ELR (cell line): Measurements from ENCODE around the gene NUPR1.
"Not testable (repeated sequence)": the region's sequence is repeated elsewhere in the genome, so short reads cannot be mapped to it uniquely, and the experiment has no call there.

Source experiments
- DNase-seq: peaks from one replicate; pipeline ENCODE4 v3.0.0-alpha.2; 2015; ENCODE audit warnings: low read depth

The NUPR1 gene

DNA sequence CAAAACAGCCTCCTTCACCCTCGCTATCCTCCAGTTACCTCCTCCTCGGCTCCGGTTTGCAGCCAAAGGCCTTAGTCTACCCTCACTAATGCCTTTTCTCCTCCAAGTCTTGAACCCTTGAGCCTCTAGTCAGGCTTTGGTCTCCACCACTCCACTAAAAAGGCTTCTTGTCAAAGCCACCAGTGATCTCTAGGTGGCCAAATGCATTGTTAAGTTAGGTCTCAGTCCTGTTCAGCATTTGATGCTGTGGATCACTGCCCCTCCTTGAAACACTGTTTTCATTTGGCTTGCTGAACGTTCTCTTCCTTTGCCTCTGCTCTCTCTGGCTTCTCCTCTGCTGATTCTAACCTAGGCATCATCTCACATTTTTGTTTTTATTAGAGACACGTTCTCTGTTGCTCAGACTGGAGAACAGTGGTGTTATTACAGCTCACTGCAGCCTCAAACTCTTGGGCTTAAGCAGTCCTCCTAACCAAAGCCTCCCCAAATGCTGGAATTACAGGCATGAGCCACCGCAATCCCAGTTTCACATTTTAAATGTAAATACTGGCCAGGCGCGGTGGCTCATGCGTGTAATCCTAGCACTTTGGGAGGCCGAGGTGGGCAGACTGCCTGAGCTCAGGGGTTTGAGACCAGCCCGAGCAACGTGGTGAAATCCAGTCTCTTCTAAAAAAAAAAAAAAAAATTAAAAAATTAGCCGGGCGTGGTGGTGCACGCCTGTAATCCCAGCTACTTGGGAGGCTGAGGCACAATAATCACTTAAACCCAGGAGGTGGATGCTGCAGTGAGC, 16.1 kb upstream of the NUPR1 start:
- DNase-seq: no peak

DNA sequence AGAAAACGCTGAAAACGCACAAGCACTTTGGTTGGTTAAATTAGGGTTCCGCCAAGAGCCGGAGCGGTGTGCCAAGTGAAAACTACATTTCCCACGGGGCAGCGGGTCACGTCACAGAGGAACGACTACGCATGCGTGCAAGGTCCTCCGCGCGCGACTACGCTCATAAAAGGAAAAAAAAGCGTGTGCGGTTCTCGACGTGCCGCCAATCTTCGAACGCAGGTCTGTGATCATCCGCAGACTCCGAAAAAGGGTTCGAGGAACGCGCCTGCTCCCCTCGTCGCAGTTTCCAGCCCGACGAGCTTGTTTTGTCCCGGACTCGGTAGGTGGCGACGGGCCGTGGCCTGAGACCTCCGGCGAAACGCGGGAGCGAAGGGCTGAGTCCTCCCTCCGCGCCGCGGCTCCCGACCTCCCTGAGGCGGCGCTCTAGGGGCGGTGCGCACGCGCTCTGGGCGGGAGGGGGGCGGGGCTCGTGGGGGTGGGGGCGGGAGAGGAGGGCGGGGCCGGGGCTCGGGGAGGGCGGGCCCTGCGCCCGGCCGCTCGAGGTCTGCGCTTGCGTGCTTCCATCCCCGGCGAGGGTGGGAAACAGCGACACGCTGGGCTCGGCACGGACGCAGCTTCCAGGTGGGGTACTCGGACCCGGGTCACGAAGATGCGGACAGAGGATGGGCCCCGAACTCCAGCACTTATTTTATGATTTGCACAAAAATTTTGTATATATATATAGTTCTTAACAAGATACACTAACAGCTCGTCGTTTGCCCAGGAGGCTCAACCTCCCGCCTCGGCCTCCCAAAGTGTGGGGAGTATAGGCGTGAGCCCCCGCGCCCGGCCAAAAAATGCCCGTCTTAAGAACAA, 15.2 kb upstream of the NUPR1 start, which contains the start of gene SGF29:
Gene SGF29, plus strand, starts transcription at position 145 of the 858 bp plus-strand sequence. CDS start 27,150 bp downstream, outside the sequence.
- DNase-seq: peak; percentile 88

DNA sequence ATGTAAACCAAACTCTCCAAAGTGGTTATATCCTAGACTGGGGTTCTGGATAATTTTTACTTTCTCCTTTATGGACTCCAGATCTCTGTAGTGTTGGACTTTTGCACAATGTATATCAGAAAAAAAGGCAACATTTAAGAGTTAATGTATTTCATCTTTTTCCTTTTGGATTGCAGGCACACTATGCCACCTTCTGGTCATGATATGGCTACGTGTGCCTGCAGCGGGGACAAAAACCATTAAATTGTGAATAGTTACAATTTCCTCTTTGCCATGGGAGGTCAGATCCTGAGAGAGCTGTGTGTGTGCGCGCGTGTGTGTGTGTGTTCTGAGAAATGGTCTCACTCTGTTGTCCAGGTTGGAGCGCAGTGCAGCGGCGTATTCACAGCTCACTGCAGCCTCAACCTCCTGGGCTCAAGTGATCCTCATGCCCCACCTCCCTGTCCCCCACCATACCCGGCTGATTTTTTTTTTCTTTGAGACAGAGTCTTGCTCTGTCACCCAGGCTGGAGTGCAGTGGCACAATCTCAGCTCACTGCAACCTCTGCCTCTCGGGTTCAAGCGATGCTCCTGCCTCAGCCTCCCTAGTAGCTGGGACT, 10.6 kb upstream of the NUPR1 start:
- peak; percentile 57 for DNase-seq

DNA sequence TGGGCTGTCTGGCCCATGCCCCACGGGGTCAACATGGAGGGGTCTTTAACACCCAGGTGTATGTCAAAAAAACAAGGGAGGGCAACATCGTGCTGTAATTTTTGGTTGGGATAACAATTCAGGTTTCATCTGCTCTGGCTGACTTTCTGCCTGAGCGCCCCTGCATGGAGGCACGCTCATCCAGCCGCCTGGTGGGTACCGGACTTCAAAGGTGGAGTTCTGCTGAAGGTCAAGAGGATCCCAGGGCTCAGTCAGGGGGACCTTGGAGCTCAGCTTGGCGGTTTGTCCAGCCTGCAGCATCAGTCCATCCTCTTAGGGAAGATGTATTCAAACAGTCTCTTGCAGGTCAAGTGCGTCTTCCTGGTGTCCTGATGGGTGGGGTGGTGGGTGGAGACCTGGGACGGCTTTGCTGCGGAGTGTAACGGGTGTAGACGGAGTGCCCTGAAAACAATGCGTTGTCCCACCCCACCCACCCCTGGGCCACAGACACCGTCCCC, 9.6 kb upstream of the NUPR1 start:
- no peak for DNase-seq

DNA sequence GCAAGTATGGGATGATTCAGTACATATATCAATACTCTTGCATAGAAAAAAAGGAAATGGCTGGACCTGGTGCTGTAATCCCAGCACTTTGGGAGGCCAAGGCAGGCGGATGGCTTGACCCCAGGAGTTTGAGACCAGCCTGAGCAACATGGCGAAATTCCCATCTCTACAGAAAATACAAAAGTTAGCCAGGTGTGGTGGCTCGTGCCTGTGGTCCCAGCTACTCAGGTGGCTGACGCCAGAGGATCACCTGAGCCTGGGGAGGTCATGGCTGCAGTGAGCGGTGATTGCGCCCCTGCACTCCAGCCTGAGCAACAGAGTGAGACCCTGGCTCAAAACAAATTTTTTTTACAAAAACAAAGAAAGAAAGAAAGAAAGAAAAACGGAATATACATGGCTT, 7.9 kb upstream of the NUPR1 start:
- DNase-seq: no peak

DNA sequence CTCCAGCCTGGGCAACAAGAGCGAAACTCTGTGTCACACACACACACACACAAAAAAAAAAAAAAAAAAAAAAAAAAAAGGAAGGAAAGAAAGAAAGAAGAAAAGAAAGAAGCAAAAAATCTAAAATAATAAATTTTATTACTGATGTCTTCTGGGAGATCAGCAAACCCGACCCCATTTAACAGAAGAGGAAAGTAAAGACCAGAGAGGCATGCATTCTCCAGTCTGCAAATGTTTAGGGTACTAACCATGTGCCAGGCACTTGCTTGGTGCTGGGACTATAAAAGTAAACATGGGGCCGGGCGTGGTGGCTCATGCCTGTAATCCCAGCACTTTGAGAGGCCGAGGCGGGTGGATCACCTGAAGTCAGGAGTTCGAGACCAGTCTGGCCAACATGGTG, 7.2 kb upstream of the NUPR1 start:
- not testable (repeated sequence) for DNase-seq

DNA sequence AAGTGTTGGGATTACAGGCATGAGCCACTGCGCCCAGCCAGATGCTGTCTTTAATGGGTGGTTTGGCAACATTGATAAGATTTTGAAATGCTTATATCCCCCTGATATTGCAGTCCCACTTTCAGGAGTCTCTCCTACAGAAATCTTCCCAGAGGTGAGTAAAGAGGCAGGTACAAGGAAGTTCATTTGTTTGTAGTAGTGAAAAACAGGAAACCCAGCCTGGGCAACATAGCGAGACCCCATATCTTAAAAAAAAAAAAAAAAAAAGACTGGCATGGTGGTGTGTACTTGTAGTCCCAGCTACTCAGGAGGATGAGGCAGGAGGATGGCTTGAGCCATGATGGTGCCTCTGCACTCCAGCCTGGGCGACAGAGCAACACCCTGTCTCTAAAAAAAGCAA, 6.2 kb upstream of the NUPR1 start:
- no peak for DNase-seq

DNA sequence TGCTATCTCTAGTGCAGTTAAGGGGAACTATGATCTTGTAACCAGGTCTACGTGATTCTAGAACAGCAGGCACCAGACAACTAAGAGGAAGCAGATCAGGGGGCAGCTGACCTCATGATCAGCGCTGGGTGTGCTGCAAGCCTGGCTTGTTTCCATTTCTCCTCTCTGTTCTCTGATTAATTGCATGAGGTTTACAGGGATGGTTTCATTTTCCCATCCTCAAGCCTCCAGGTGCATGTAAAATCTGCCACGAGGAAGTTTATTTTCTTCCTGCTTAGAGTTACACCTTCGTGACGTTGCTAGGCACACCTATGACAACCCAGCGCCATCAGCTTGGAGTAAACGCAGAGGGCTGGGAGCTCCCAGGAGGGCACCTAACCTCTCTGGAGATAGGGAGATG, 4.3 kb upstream of the NUPR1 start:
- DNase-seq: no peak

DNA sequence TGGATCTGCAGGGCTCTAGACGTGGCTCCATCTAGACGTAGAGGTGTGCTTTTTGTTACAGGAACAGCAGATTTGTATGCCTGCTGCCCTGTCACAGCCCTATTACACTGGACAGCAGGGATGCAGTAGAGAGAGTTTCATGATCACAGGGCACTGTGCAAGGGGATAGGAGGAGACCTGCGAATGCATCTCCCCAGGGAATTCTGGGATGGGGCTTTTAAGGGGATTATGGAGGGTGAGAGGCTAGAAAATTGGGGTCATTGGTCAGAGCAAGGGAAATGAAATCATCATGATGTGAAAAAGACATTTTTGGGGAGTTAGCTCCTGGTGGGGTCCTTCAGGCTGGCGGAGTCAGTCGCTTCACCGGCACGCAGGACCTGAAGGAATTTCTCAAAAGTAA, 3.9 kb upstream of the NUPR1 start:
- DNase-seq: no peak

DNA sequence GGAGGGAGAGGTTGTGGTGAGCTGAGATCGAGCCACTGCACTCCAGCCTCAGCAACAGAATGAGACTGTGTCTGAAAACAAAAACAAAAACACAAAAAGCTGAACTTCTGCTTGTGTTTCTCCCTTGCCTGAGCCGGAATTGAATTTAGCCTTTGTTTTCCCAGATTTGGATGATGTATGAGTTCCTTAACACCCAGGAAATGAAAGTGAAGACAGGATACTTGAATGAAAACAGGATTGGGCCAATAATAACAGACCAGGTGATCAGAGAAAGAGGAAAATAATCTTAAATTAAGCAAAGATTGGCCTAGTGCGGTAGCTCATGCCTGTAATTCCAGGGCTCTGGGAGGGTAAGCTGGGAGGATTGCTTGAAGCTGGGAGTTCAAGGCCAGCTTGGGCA, 1.6 kb upstream of the NUPR1 start:
- DNase-seq: no peak

DNA sequence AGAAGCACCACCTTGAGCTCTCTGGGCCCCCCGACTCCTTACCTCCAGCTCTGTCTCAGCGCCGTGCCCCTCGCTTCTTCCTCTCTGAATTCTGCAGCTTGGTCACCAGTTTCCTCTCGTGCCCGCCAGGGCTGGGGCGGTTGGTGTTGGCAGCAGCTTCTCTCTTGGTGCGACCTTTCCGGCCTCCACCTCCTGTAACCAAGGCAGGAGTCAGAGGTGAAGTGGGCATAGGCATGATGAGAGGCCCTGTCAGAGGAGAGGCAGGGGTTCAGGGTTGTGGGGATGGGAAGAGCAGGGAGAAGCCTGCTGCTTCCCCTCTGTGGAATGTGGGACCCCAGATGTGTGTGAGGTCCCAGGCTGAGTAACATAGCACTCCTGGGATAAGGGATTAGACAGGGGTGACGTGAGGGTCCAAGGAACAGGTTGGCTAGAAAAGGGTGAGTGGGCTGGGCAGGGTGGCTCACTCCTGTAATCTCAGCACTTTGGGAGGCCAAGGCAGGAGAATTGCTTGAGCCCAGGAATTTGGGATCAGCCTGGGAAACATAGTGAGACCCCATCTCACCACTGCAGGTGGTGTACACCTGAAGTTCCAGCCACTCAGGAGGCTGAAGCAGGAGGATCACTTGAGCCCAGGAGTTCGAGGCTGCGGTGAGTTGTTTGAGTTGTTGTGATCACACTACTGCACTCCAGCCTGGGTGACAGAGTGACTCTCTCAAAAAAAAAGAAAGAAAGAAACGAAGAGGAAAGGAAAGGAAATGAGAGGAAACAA, 626 bp downstream of the NUPR1 start:
- no peak for DNase-seq

DNA sequence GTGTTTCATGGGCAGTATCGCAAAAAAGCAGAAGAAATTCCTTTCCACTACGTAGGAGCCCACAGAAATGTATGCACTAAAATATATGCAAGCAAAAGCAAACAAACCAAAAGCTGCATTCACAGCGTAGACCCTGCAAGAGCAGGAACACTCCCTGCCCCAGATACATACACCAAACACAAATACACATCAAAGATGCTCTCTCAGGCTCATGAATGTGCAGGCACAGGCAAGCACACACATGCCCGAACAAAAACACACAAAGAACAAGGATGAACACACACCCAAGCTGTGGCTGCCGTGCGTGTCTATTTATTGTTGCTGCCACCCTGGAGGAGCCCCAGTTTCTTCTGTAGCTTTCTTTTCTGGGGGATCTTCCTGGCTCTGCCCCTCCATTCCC, 1.7 kb downstream of the NUPR1 start:
- DNase-seq: no peak

DNA sequence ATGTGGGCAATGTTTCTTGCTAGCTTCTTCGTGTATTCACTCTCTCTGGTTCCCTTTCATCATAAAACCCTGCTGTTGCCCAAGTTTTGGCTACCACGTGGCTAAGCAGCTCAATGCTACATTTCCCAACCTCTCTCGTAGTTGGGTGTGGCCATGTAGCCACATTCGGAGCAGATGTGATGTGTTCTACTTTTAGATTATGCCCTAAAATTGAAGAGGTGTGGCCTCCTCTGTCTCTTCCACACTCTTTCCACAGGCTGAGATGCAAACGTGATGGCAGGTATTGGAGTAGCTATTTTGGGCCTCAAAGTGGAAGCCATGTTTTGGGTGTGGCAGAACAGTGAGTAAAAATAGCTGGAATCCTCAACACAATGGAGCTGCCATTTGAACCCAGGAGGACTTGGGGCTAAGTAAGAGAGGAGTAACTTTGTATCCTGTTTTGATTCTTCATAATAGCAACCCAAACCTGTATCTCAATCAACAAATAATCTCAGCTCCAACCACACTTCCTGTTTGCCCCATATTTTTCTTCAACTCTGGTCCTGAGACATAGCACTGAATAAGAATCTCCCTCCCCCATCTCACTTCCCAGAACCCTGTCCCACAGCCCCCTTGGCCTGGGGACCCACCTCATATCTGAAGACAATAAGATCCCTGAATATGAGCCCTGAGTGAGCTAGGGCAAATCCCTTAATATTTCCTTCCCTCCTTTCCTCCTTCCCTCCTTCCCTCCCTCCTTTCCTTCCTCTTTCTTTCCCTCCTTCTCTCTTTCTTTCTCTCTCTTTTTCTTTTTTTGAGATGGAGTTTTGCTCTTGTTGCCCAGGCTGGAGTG, 4.0 kb downstream of the NUPR1 start:
- DNase-seq: no peak

DNA sequence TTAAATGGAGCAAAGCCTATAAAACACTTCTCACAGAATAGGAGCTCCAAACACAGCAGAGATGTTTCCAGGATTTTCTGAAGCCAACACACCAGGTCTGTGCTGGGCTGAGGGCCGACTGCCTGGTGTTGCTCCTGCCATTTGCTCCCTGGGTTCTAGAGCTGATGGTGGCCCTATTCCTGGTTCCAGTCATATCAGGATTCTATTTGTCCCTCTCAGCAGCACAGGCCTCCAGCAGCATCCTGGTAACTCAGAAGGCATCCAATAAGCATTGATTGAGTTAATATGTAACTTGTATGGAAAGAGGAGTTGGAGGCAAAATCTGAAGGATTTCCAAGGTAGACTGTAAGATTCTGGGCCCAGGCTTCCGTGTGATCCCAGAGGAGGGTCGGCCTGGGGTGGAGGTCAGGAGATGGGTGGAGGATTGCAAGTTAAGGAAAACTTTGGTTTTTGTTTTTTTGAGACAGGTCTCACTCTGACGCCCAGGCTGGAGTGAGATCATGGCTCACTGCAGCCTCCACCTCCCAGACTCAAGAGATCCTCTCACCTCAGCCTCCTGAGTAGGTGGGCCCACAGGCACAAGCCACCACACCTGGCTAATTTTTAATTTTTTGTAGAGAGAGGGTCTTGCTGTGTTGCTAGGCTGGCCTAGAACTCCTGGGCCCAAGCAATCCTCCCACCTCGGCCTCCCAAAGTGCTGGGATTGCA, 5.7 kb downstream of the NUPR1 start:
- no peak for DNase-seq

DNA sequence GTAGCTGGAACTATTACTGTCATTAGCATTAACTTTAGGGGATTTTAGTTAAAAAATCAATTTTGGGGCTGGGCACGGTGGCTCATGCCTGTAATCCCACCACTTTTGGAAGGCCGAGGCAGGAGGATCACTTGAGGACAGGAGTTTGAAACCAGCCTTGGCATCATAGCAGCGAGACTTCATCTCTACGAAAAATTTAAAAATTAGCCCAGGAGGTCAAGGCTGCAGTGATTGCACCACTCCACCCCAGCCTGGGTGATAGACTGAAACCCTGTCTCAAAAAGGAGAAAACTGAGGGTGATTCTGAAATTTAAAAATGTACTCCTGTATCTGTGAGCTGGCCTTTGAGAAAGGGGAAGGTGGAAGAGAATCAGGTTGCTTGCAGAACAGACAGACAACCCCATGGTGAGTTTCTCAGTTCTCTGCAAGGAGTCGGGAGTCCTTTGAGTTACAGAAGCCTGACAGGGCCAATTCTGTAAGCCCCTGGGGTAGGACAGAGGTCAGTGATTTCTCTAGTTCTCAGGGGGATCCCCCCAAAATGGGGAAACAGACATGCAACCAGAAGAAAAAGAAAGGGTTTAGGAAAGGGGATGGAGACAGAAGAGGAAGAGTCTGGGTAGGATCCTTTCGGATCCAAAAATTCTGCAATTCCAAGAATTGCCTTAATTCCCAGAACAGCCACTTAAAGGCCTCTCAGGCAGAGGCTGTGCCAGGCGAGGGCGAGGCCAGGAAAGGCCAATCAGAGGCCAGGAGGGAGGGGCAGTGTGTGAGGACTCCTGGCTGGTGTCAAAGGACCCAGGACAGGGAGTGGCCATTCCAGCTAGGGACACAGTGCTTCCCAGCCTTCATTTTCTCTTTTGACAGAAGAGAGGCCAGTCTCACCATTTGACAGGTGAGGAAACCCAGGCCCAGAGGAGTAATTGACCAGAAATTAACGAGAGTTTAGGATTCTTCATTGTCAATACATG, 6.7 kb downstream of the NUPR1 start:
- DNase-seq: no peak

DNA sequence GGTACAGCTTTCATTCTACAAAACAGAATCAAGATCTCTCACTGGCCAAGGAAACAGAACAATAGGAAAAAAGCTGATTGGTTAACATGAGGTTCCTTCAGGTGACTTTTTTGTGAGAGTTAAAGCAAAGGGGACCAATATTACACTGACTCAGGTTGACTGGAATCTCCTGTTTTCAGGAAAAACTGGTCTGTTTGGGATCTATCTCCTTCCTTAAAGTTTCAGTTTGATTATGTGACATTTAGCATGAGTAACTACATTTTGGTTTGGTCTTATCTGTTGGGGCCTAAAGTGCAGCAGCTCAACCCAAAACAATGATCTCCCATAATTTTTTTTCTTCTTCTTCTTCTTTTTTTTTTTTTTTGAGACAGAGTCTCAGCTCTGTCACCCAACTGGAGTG, 9.7 kb downstream of the NUPR1 start:
- DNase-seq: no peak

DNA sequence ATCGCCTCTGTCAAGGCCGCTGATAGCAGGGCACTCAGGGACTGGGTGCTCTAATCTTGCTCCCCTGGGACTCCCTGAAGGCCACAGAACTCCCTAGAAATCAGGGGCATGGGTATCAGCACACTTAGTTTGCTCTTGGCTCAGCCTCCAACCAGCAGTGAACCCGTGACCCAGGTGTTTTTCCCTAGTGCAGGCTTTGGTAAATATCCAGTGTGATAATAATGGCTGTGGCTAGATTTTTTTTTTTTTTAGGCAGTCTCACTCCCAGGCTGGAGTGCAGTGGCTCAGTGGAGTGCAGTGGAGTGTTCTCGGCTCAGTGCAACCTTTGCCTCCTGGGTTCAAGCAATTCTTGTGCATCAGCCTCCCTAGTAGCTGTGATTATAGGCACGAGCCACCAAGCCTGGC, 10.3 kb downstream of the NUPR1 start:
- DNase-seq: no peak

DNA sequence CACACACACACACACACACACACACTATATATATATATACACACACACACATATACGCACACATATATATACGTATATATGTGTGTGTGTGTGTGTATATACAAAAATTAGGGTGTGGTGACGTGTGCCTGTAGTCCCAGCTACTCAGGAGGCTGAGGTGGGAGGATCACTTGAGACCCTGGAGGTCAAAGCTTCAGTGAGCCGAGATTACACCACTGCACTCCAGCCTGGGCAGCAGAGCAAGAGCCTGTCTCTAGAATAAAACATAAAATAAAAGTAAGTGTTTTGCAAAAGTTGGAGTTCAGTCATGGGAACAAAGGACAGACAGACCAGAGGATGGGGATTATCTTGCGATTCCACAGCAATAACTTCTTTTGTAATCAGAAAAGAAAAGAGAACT, 10.8 kb downstream of the NUPR1 start:
- no peak for DNase-seq

DNA sequence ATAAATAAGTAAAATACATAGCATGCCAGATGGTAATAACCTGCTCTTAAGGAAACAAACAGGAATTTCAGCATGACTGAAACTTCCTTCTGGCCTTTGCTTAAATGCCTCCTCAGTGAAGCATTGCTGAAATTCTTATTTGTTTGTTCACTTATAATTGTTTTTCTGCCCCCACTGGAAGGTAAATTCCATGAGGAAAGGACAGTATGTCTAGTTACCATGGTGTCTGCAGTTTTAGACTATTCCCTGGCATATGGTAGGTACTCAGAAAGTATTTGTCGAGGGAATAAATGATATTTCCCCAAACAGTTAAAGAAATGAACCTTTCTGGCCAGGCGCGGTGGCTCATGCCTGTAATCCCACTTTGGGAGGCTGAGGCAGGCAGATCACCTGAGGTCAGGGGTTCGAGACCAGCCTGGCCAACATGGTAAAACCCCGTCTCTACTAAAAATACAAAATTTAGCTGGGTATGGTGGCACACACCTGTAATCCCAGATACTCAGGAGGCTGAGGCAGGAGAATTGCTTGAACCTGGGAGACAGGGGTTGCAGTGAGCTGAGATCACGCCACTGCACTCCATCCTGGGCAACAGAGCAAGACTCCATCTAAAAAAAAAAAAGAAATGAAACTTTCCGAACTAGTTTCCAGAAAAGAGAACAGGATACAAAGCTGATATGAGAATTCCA, 11.5 kb downstream of the NUPR1 start:
- not testable (repeated sequence) for DNase-seq
